Neural cell (in vitro differentiated cells): ENCODE measurements around the gene GNG7. TPM values are rescaled to one million over a fixed set of nuclear protein-coding genes. Genes with fewer than 3 reads are reported as not detected.
A peak's percentile ranks its signal among the peaks of the same experiment; 100 is the strongest.
"Not testable (repeated sequence)": the region's sequence is repeated elsewhere in the genome, so short reads cannot be mapped to it uniquely, and the experiment has no call there.

Experiments
- H2AFZ ChIP-seq: fragments of 200-600, 300-800 bp; sonication (generic), shearing (Covaris generic); 2 replicates; pipeline ENCODE4 v1.6.0; 2014; ENCODE audit warnings: low read depth, mild to moderate bottlenecking, antibody characterized with exemption, low read length, moderate library complexity
- H3F3A ChIP-seq: fragments of 200-600 bp; shearing (Covaris generic); 2 replicates; pipeline ENCODE4 v1.6.1; 2016; ENCODE audit warnings: mild to moderate bottlenecking, moderate library complexity, mixed read lengths, antibody characterized with exemption, low read length; ENCODE audit not compliant: insufficient read depth, poor library complexity, severe bottlenecking
- H3K27ac ChIP-seq: fragments of 200-600, 300-800 bp; sonication (generic), shearing (Covaris generic); 2 replicates; pipeline ENCODE4 v1.5.1; 2014; ENCODE audit warnings: mild to moderate bottlenecking, low read length, moderate library complexity
- H3K27me3 ChIP-seq: fragments of 300-800, 200-600 bp; sonication (generic), shearing (Covaris generic); 2 replicates; pipeline ENCODE4 v1.6.0; 2014; ENCODE audit warnings: mild to moderate bottlenecking, low read depth, low read length, moderate library complexity; ENCODE audit not compliant: insufficient read depth
- H3K36me3 ChIP-seq: fragments of 300-800, 200-600 bp; sonication (generic), shearing (Covaris generic); 2 replicates; pipeline ENCODE4 v1.5.1; 2014; ENCODE audit warnings: mild to moderate bottlenecking, antibody characterized with exemption, low read length, moderate library complexity; ENCODE audit not compliant: insufficient read depth
- H3K4me2 ChIP-seq: fragments of 300-800, 200-600 bp; sonication (generic), shearing (Covaris generic); 2 replicates; pipeline ENCODE4 v1.6.0; 2014; ENCODE audit warnings: mild to moderate bottlenecking, low read length
- H3K4me3 ChIP-seq: fragments of 300-800, 200-600 bp; sonication (generic), shearing (Covaris generic); 2 replicates; pipeline ENCODE4 v1.5.1; 2014; ENCODE audit warnings: mild to moderate bottlenecking, low read length, moderate library complexity
- H3K79me2 ChIP-seq: fragments of 200-600 bp; shearing (Covaris generic); replicated peaks from 2 replicates; pipeline ENCODE4 v1.6.0; 2014; ENCODE audit warnings: mild to moderate bottlenecking, low read length, moderate library complexity; ENCODE audit not compliant: insufficient read depth
- H3K9ac ChIP-seq: fragments of 300-800, 200-600 bp; sonication (generic), shearing (Covaris generic); 2 replicates; pipeline ENCODE4 v1.6.1; 2016; ENCODE audit warnings: mild to moderate bottlenecking, low read length, mixed read lengths
- H3K9me2 ChIP-seq: fragments of 200-600 bp; shearing (Covaris generic); 2 replicates; pipeline ENCODE4 v1.6.1; 2016; ENCODE audit warnings: mild to moderate bottlenecking, low read length, mixed read lengths; ENCODE audit not compliant: insufficient read depth
- H3K9me3 ChIP-seq: fragments of 200-600, 300-800 bp; sonication (generic), shearing (Covaris generic); 2 replicates; pipeline ENCODE4 v1.6.1; 2016; ENCODE audit warnings: mild to moderate bottlenecking, mixed run types, low read length, moderate library complexity, mixed read lengths
- H4K20me1 ChIP-seq: fragments of 200-600 bp; shearing (Covaris generic); 2 replicates; pipeline ENCODE4 v1.6.1; 2016; ENCODE audit warnings: mild to moderate bottlenecking, mixed run types; ENCODE audit not compliant: insufficient read depth
- CTCF ChIP-seq: fragments of 450-650 bp; IDR thresholded peaks from 2 replicates; pipeline ENCODE4 v1.5.1; 2014; ENCODE audit warnings: antibody characterized with exemption, mild to moderate bottlenecking, moderate library complexity; ENCODE audit not compliant: poor library complexity, severe bottlenecking
- EP300 ChIP-seq: fragments of 450-650 bp; conservative IDR thresholded peaks from 2 replicates; pipeline ENCODE4 v1.6.1; 2014; ENCODE audit warnings: antibody characterized with exemption, mild to moderate bottlenecking, moderate library complexity; ENCODE audit not compliant: poor library complexity, severe bottlenecking
- EZH2 ChIP-seq: fragments of 200-600, 300-800 bp; shearing (Covaris generic), sonication (generic); IDR thresholded peaks from 2 replicates; pipeline ENCODE4 v1.6.1; 2014; ENCODE audit warnings: antibody characterized with exemption, low read length, borderline replicate concordance, mild to moderate bottlenecking; ENCODE audit not compliant: insufficient read depth, poor library complexity, severe bottlenecking
- MXI1 ChIP-seq: fragments of 450-650 bp; conservative IDR thresholded peaks from 2 replicates; pipeline ENCODE4 v1.6.1; 2014; ENCODE audit warnings: antibody characterized with exemption, mild to moderate bottlenecking; ENCODE audit not compliant: poor library complexity, severe bottlenecking
- POLR2AphosphoS5 ChIP-seq: IDR thresholded peaks from 2 replicates; pipeline ENCODE4 v1.6.1; 2012
- RAD21 ChIP-seq: fragments of 450-650 bp; conservative IDR thresholded peaks from 2 replicates; pipeline ENCODE4 v1.6.1; 2014; ENCODE audit warnings: antibody characterized with exemption, mild to moderate bottlenecking, moderate library complexity
- REST ChIP-seq: IDR thresholded peaks from 2 replicates; pipeline ENCODE4 v1.6.1; 2012; ENCODE audit warnings: borderline replicate concordance
- SMC3 ChIP-seq: fragments of 450-650 bp; conservative IDR thresholded peaks from 2 replicates; pipeline ENCODE4 v1.6.1; 2014; ENCODE audit warnings: antibody characterized with exemption, mild to moderate bottlenecking, moderate library complexity; ENCODE audit not compliant: poor library complexity
- TAF1 ChIP-seq: IDR thresholded peaks from 2 replicates; pipeline ENCODE4 v1.6.1; 2012; ENCODE audit warnings: low read depth
- polyA plus RNA-seq: library from polyadenylated mRNA; depleted of rRNA; stranded (reverse); fragments of >200 nt; gene quantifications from 2 replicates; pipeline ENCODE4 v1.2.3, GENCODE V29; 2014

GNG7 gene
- polyA plus RNA-seq, 1 donor from 2014 or later: 3.0 TPM

DNA sequence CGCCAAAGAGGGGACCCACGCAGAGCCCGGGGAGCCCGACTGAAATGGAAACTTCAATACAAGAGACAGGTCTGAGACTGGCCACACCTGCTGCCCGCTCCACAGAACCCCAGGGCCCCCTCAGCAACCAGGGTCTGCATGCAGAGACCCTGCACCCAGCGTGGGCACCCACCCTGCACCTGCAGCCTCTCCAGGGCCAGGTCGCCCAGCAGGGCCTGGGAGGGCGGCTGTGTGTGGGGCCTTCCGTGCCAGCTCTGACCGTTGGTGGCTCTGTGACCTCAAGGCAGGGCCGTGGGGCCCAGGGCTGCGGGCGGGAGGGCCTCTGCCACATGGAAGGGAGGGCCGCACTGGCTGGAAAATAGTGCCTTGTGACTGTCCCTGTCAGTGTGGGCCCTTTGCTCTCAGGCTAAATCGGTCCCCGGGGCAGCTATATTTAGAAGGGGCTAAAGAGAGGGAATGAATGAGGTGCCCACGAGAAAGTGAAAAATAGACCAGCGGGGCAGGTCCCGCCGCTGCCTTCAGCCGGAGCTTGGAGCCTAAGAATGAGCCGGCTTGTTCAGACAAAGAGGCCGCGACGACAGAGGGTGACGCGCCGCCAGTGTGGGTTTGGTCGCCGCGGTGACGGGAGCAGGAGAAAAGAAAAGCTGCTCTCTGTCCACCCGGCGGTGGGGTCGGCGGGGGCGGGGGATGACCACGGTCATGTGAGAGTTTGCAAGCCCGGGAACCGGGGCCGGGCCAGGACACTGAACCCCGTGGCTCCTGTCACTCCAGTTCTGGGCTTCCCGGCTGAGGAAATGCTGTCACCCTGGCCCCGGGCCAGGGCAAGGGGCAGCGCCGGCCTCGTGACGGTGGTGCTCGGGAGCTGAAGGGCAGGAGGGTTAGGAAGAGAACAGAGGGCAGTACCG is 156.1 kb downstream of the GNG7 start:
- Histone ChIP-seq H3K36me3 (no peaks in the 10 kb centered on the region), H3K9me3 (no peaks in the 10 kb centered on the region), H3F3A (no peaks in the 10 kb centered on the region), H3K4me2 (no peak overlapping the region), H3K9ac (peak overlapping the region; percentile 66), H4K20me1 (no peaks in the 10 kb centered on the region), H3K4me3 (no peak overlapping the region), H3K27me3 (no peaks in the 10 kb centered on the region), H3K79me2 (no peaks in the 10 kb centered on the region), H3K9me2 (no peaks in the 10 kb centered on the region), H2AFZ (peak overlapping the region; percentile 60), H3K27ac (peak overlapping the region; percentile 69)
- TF ChIP-seq EZH2: no peak
- TF ChIP-seq REST: peak; percentile 77
- no peak for TF ChIP-seq CTCF
- TF ChIP-seq TAF1: peak; percentile 76
- peak; percentile 68 for TF ChIP-seq POLR2AphosphoS5
- TF ChIP-seq RAD21: no peak
- TF ChIP-seq EP300: peak; percentile 21
- TF ChIP-seq SMC3: no peak
- TF ChIP-seq MXI1: no peak

DNA sequence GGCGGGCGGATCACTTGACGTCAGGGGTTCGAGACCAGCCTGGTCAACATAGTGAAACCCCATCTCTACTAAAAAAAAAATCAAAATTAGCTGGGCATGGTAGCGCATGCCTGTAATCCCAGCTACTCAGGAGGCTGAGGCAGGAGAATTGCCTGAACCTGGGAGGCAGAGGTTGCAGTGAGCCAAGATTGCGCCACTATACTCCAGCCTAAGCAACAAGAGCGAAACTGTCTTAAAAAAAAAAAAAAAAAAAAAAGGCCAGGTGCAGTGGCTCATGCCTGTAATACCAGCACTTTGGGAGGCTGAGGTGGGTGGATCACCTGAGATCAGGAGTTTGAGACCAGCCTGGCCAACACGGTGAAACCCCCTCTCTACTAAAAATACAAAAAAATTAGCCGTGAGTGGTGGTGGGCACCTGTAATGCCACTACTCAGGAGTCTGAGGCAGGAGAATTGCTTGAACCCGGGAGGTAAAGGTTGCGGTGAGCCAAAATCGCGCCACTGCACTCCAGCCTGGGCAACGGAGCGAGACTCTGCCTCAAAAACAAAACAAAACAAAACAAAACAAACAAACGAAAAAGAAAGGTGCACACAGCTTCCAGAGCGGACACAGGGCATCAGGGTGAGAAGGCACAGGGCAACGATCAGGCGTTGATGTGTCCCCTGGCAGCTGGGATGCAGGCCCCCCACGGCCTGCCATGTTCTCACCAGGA is 156.9 kb downstream of the GNG7 start:
- H4K20me1 ChIP-seq, H3K36me3 ChIP-seq, H3K4me2 ChIP-seq, H3K9me3 ChIP-seq, H3K27me3 ChIP-seq, H3F3A ChIP-seq, H2AFZ ChIP-seq, H3K79me2 ChIP-seq, H3K9me2 ChIP-seq, H3K4me3 ChIP-seq: not testable (repeated sequence)
- peak overlapping the region; percentile 66 for H3K9ac ChIP-seq
- peak overlapping the region; percentile 69 for H3K27ac ChIP-seq
